K562 (cell line): ENCODE results near the gene RTBDN. TPM values are rescaled to one million over a fixed set of nuclear protein-coding genes. Genes with fewer than 3 reads are reported as not detected.

Experiments
- CHD2 ChIP-seq: IDR thresholded peaks from 2 replicates; pipeline ENCODE4 v1.6.1; 2011; ENCODE audit warnings: low read depth, low read length
- HNRNPLL ChIP-seq: fragments of 200-400 bp; formaldehyde crosslinking; IDR thresholded peaks from 2 replicates; pipeline ENCODE4 v1.6.1; 2017; ENCODE audit warnings: low read length, low read depth, mild to moderate bottlenecking; ENCODE audit not compliant: poor library complexity, severe bottlenecking
- MNT ChIP-seq, 2 experiments: fragments of 450-650 bp; conservative IDR thresholded peaks; 2 replicates each; pipeline ENCODE4 v1.6.1; 2017; ENCODE audit warnings: mild to moderate bottlenecking in 2 of 2, moderate library complexity in 2 of 2
- NR4A1 ChIP-seq, 2 experiments: fragments of 250-450 bp in 1 of 2; fragments of 450-650 bp in 1 of 2; sonication (Bioruptor Pico) in 1 of 2; IDR thresholded peaks; 2 replicates each; pipeline versions ENCODE4 v1.4.0 to v1.6.1; 2016 to 2020; ENCODE audit warnings: mild to moderate bottlenecking in 2 of 2, missing compliant biosample characterization in 1 of 2, missing genetic modification characterization in 1 of 2, moderate library complexity in 1 of 2
- REST ChIP-seq, 2 experiments: fragments of 450-650 bp; formaldehyde crosslinking in 1 of 2; IDR thresholded peaks; 2 replicates each; pipeline versions ENCODE4 v1.4.0 to v1.6.1; 2014 to 2020; ENCODE audit warnings: mild to moderate bottlenecking in 2 of 2, borderline replicate concordance in 1 of 2, low read depth in 1 of 2
- TOE1 ChIP-seq, 2 experiments: fragments of 450-650 bp in 1 of 2; sonication (generic) in 1 of 2; formaldehyde crosslinking in 1 of 2; IDR thresholded peaks; 2 replicates each; pipeline versions ENCODE4 v1.7.1 to v1.8.0; 2016 to 2022; ENCODE audit warnings: borderline replicate concordance in 2 of 2, mild to moderate bottlenecking in 2 of 2, antibody characterized with exemption in 1 of 2, inconsistent platforms in 1 of 2, low read depth in 1 of 2, missing genetic modification reagents in 1 of 2, moderate library complexity in 1 of 2
- ZNF263 ChIP-seq: sonication (generic); formaldehyde crosslinking; IDR thresholded peaks from 2 replicates; pipeline ENCODE4 v1.8.0; 2022; ENCODE audit warnings: mild to moderate bottlenecking, missing genetic modification reagents, borderline replicate concordance
- polyA plus RNA-seq, 8 experiments: library from polyadenylated mRNA; depleted of rRNA in 4 of 8; stranded (reverse) in 5 of 8; unstranded in 3 of 8; fragments of >200 nt; fragmentation: Nextera tagmentation in 2 of 8; fragmentation: Illumina TruSeq in 1 of 8; extraction: Ambion mirVana in 2 of 8; extraction: Trizol in 1 of 8; gene quantifications; 2 replicates each; pipeline versions ENCODE4 v1.2.1 to v1.2.3, GENCODE V29; 2011 to 2014; ENCODE audit warnings: inconsistent platforms in 1 of 8, missing spikeins in 1 of 8
- total RNA-seq, 7 experiments: library from RNA; depleted of rRNA in 6 of 7; stranded (reverse); fragments of >200 nt in 6 of 7; fragmentation: Illumina TruSeq in 2 of 7; extraction: Trizol in 2 of 7; gene quantifications; 2 replicates each; pipeline versions ENCODE4 v1.2.1 to v1.2.3, GENCODE V29; 2011 to 2021; ENCODE audit warnings: low replicate concordance in 1 of 7
- TF ChIP-seq, protein P1 (sequence below): fragments of 450-650 bp; formaldehyde crosslinking; IDR thresholded peaks from 2 replicates; pipeline ENCODE4 v1.4.0; 2022; ENCODE audit warnings: missing genetic modification characterization
- TF ChIP-seq, protein P2 (sequence below), 3 experiments: IDR thresholded peaks in 2 of 3; conservative IDR thresholded peaks in 1 of 3; 2 replicates each; pipeline ENCODE4 v1.5.1; 2011 to 2012; ENCODE audit warnings: low read length in 3 of 3, mild to moderate bottlenecking in 3 of 3, control low read depth in 2 of 3, improper control_type of control experiment in 1 of 3, inconsistent platforms in 1 of 3, low read depth in 1 of 3, mixed read lengths in 1 of 3, moderate library complexity in 1 of 3; ENCODE audit not compliant: insufficient read depth in 2 of 3

RTBDN gene
- total and polyA plus RNA-seq, 9 of the 15 experiments (the other 6 are each of a cell fraction or from before 2014, with no cell fraction given): 0.20 to 2.3 (median 0.72) TPM; not detected in 1

DNA sequence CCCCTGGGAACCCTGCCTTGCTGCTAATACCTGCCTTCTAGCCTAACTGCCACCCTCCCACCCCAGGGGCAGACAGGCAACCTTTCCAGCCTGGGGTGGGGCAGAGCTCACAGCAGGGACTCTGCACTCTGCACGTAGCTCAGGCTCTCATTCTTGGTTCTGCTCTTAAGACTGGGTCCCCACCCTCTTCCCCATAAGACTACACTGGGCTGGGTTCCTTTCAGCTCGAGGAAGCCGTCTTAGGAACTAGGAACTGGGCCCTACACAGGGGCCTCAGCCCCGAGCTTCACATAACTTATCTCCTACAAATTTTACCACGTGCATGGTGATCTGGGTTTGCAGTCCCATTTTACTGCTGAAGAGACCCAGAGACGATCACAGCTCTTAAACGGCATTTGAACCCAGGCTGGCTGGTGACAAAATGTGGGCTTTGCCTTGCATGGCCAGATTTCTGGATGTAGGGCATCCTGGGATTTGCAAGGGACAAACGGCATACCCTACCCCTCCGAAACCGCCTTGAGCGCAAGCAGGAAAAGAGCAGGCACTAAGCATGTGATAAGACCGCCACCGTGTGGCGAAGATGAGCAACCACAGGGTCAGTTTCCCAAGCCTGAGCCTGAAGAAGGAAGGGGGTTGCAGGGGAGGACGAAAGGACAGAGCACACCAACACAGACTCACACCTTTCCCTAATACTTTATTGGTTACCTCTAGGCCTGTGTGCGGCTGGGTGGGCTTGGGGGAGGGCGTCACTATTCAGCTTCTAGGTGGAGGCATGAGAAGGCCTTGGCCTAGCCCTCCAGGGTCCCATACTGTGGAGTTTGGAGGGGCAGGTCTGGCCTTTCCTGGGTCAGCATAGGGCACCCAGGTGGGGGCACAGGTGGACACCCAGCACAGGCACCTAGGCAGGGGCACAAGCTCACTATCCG, 38.0 kb downstream of the RTBDN start (continued):
- TF ChIP-seq REST (IDR thresholded peaks at IDR 0.05; ENCODE audit: borderline replicate concordance): peak; percentile 93
- peak; percentile 42; the same call in 1 of the 2 replicates for TF ChIP-seq REST (CRISPR knock-in tag; IDR thresholded peaks at IDR 0.05; ENCODE audit: low read depth)
- TF ChIP-seq MNT (conservative IDR thresholded peaks at IDR 0.05): peak; percentile 85 to 90
- TF ChIP-seq, protein P1, sequence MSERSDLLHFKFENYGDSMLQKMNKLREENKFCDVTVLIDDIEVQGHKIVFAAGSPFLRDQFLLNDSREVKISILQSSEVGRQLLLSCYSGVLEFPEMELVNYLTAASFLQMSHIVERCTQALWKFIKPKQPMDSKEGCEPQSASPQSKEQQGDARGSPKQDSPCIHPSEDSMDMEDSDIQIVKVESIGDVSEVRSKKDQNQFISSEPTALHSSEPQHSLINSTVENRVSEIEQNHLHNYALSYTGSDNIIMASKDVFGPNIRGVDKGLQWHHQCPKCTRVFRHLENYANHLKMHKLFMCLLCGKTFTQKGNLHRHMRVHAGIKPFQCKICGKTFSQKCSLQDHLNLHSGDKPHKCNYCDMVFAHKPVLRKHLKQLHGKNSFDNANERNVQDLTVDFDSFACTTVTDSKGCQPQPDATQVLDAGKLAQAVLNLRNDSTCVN (CRISPR knock-in tag): no peak
- TF ChIP-seq, protein P2, sequence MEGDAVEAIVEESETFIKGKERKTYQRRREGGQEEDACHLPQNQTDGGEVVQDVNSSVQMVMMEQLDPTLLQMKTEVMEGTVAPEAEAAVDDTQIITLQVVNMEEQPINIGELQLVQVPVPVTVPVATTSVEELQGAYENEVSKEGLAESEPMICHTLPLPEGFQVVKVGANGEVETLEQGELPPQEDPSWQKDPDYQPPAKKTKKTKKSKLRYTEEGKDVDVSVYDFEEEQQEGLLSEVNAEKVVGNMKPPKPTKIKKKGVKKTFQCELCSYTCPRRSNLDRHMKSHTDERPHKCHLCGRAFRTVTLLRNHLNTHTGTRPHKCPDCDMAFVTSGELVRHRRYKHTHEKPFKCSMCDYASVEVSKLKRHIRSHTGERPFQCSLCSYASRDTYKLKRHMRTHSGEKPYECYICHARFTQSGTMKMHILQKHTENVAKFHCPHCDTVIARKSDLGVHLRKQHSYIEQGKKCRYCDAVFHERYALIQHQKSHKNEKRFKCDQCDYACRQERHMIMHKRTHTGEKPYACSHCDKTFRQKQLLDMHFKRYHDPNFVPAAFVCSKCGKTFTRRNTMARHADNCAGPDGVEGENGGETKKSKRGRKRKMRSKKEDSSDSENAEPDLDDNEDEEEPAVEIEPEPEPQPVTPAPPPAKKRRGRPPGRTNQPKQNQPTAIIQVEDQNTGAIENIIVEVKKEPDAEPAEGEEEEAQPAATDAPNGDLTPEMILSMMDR (IDR thresholded peaks at IDR 0.05 in 2 of 3, conservative IDR thresholded peaks at IDR 0.05 in 1 of 3; ENCODE audit: insufficient read depth in 2 of 3, low read depth in 1 of 3, low read length in 3 of 3): peak; percentile 96 to 98 (median 97)
- 0 out of 2 replicates have a peak, but pooled peaks have one; percentile 2 for TF ChIP-seq CHD2
- TF ChIP-seq NR4A1 (CRISPR knock-in tag; IDR thresholded peaks at IDR 0.05): 0 out of 2 replicates have a peak, but pooled peaks have one; percentile 57
- no peak for TF ChIP-seq NR4A1 (tag; IDR thresholded peaks at IDR 0.05)
- TF ChIP-seq ZNF263: peak; percentile 77; the same call in 1 of the 2 replicates
- peak; percentile 35 for TF ChIP-seq HNRNPLL
- peak; percentile 42; the same call in 1 of the 2 replicates for TF ChIP-seq TOE1 (IDR thresholded peaks at IDR 0.05; ENCODE audit: borderline replicate concordance)
- TF ChIP-seq TOE1 (CRISPR knock-in tag; IDR thresholded peaks at IDR 0.05; ENCODE audit: borderline replicate concordance, low read depth): no peak
